GM12878 (cell line): Measurements from ENCODE around the gene CPNE4. TPM values are rescaled to one million over a fixed set of nuclear protein-coding genes. Genes with fewer than 3 reads are reported as not detected.

ENCODE experiments used
- ATAC-seq: fragments of 200-7000 bp; cut with Tn5 transposase; 3 replicates; pipeline ENCODE4 v1.9.1; 2020; ENCODE audit warnings: mild to moderate bottlenecking, moderate library complexity
- BruUV-seq: library from RNA; stranded (reverse); fragments of 400-500 nt; replicated peaks from 2 replicates; lab custom pipeline; 2021; lab: Mats Ljungman, UMichigan
- CTCF ChIA-PET: fragments of 300-600 bp; sonication (Branson Sonifier 250); formaldehyde crosslinking; extraction: SDS; loops from one replicate; lab custom pipeline; 2021; ENCODE audit warnings: inconsistent platforms; lab: Yijun Ruan, JAX
- POLR2A ChIA-PET: fragments of 350-600 bp; formaldehyde crosslinking; extraction: SDS; loops from one replicate; lab custom pipeline; 2021; ENCODE audit warnings: inconsistent platforms; lab: Charles Lee
- RAD21 ChIA-PET: fragments of 300-600 bp; sonication (Branson Sonifier 250); formaldehyde crosslinking; loops from one replicate; lab custom pipeline; 2023; ENCODE audit warnings: antibody characterized with exemption; ENCODE audit not compliant: unreplicated experiment; lab: Charles Lee
- SMC1A ChIA-PET: fragments of 300-600 bp; sonication (Branson Sonifier 250); formaldehyde crosslinking; loops from one replicate; lab custom pipeline; 2023; ENCODE audit not compliant: unreplicated experiment, uncharacterized antibody; lab: Charles Lee
- DNase-seq: peaks from one replicate; pipeline ENCODE4 v3.0.0-alpha.2; 2011; ENCODE audit warnings: low read depth, low spot score
- FAIRE-seq: peaks from 3 replicates; lab custom pipeline; 2011; peaks lifted over from hg19 to GRCh38; lab: Jason Lieb, UNC
- H2AFZ ChIP-seq: 2 replicates; pipeline ENCODE4 v1.6.0; 2011; ENCODE audit warnings: low read depth, low read length, control low read depth; ENCODE audit not compliant: control insufficient read depth
- H3K27ac ChIP-seq: 2 replicates; pipeline ENCODE4 v1.5.1; 2011; ENCODE audit warnings: control low read depth; ENCODE audit not compliant: control insufficient read depth, insufficient read depth
- H3K27me3 ChIP-seq, 2 experiments: replicated peaks in 1 of 2; 2 replicates each; pipeline versions ENCODE4 v1.6.0 to v1.6.1; 2011; ENCODE audit warnings: low read length in 1 of 2; ENCODE audit not compliant: control insufficient read depth in 2 of 2, insufficient read depth in 2 of 2
- H3K36me3 ChIP-seq, 2 experiments: 2 replicates each; pipeline ENCODE4 v1.5.1; 2011; ENCODE audit warnings: low read length in 1 of 2; ENCODE audit not compliant: control insufficient read depth in 2 of 2, insufficient read depth in 2 of 2
- H3K4me1 ChIP-seq: 2 replicates; pipeline ENCODE4 v1.6.1; 2011; ENCODE audit warnings: mild to moderate bottlenecking, low read length, moderate library complexity, mixed read lengths; ENCODE audit not compliant: control insufficient read depth, insufficient read depth
- H3K4me2 ChIP-seq: 2 replicates; pipeline ENCODE4 v1.6.0; 2011; ENCODE audit warnings: control low read depth; ENCODE audit not compliant: control insufficient read depth, insufficient read depth
- H3K4me3 ChIP-seq: fragments of 200-600 bp; sonication (generic); 2 replicates; pipeline ENCODE4 v1.5.1; 2016
- H3K79me2 ChIP-seq: 2 replicates; pipeline ENCODE4 v1.6.0; 2011; ENCODE audit warnings: low read length; ENCODE audit not compliant: control insufficient read depth, insufficient read depth
- H3K9ac ChIP-seq: 2 replicates; pipeline ENCODE4 v1.8.0; 2011; ENCODE audit warnings: low read length, control low read depth, mixed read lengths; ENCODE audit not compliant: control insufficient read depth, insufficient read depth
- H3K9me3 ChIP-seq: replicated peaks from 3 replicates; pipeline ENCODE4 v1.5.1; 2011; ENCODE audit warnings: mild to moderate bottlenecking, low read length; ENCODE audit not compliant: control insufficient read depth, insufficient read depth
- H4K20me1 ChIP-seq: 2 replicates; pipeline ENCODE4 v1.6.0; 2011; ENCODE audit not compliant: control insufficient read depth, insufficient read depth
- BACH1 ChIP-seq: fragments of 450-650 bp; IDR thresholded peaks from 2 replicates; pipeline ENCODE4 v1.6.1; 2017; ENCODE audit warnings: mild to moderate bottlenecking, borderline replicate concordance
- CBFB ChIP-seq: IDR thresholded peaks from 2 replicates; pipeline ENCODE4 v1.6.1; 2016; ENCODE audit warnings: antibody characterized with exemption, low read depth
- CEBPZ ChIP-seq: fragments of 150-350 bp; IDR thresholded peaks from 2 replicates; pipeline ENCODE4 v1.6.1; 2016; ENCODE audit warnings: low read depth, low read length
- CREM ChIP-seq: IDR thresholded peaks from 2 replicates; pipeline ENCODE4 v1.6.1; 2014; ENCODE audit warnings: antibody characterized with exemption, low read depth
- DPF2 ChIP-seq: fragments of 450-650 bp; IDR thresholded peaks from 2 replicates; pipeline ENCODE4 v1.6.1; 2017; ENCODE audit warnings: mild to moderate bottlenecking
- EED ChIP-seq: sonication (generic); IDR thresholded peaks from 2 replicates; pipeline ENCODE4 v1.6.1; 2016; ENCODE audit warnings: antibody characterized with exemption, low read depth
- MYB ChIP-seq: fragments of 150-350 bp; IDR thresholded peaks from 2 replicates; pipeline ENCODE4 v1.6.1; 2014; ENCODE audit warnings: mild to moderate bottlenecking, low read depth, low read length, borderline replicate concordance
- POU2F2 ChIP-seq: IDR thresholded peaks from 3 replicates; pipeline ENCODE4 v1.6.1; 2011; ENCODE audit warnings: low read depth, mild to moderate bottlenecking, low read length, borderline replicate concordance
- RUNX3 ChIP-seq: IDR thresholded peaks from 2 replicates; pipeline ENCODE4 v1.6.1; 2012; ENCODE audit warnings: low read length, inconsistent platforms
- WGBS: methylation state at CpG from one replicate; pipeline ENCODE4 v1.1.6; 2016; ENCODE audit warnings: low lambda C conversion rate; ENCODE audit not compliant: insufficient replicate concordance, insufficient coverage; ENCODE audit errors: missing lambda C conversion rate; 5-methylcytosine and 5-hydroxymethylcytosine counted together
- in situ Hi-C: fragments of 300-500 bp; cut with MboI; formaldehyde crosslinking; loops from 9 replicates; pipeline ENCODE4 v1.14.3; 2018; ENCODE audit warnings: mixed read lengths
- intact Hi-C: fragments of 100-400 bp; cut with micrococcal nuclease; formaldehyde crosslinking; loops from one replicate; pipeline ENCODE4 v1.14.2; 2022; ENCODE audit not compliant: unreplicated experiment
- polyA plus RNA-seq, 11 experiments: library from polyadenylated mRNA; depleted of rRNA in 4 of 11; unstranded in 6 of 11; stranded (reverse) in 5 of 11; fragments of >200 nt; fragmentation: Nextera tagmentation in 4 of 11; fragmentation: Illumina TruSeq in 1 of 11; extraction: Ambion mirVana in 4 of 11; extraction: Trizol in 1 of 11; gene quantifications; 1 replicate in 1 of 11; 2 replicates in 10 of 11; pipeline versions ENCODE4 v1.2.1 to v1.2.3, GENCODE V29; 2011 to 2016; ENCODE audit warnings: inconsistent platforms in 2 of 11, missing spikeins in 2 of 11, low read depth in 1 of 11
- total RNA-seq, 4 experiments: library from RNA; depleted of rRNA in 3 of 4; stranded (reverse); fragments of >200 nt in 3 of 4; fragmentation: Illumina TruSeq in 1 of 4; extraction: Trizol in 1 of 4; gene quantifications; 2 replicates each; pipeline versions ENCODE4 v1.2.1 to v1.2.3, GENCODE V29; 2013 to 2021

The CPNE4 gene
- total and polyA plus RNA-seq, 10 of the 15 experiments (the other 5 are each of a cell fraction or from before 2014, with no cell fraction given): 0.17 to 1.9 (median 0.48) TPM; not detected in 1

- H3K79me2 ChIP-seq: no peaks in the 10 kb centered on the region
- no peak for FAIRE-seq
- no peaks in the 10 kb centered on the region for H3K4me1 ChIP-seq
- ChIA-PET CTCF (no interaction called here), SMC1A (no interaction called here), POLR2A (no interaction called here), RAD21 (no interaction called here)
- intact Hi-C loops: no loop called here
- TF ChIP-seq EED: no peak
- TF ChIP-seq CBFB: no peak
- H3K36me3 ChIP-seq: no peaks in the 10 kb centered on the region
- H4K20me1 ChIP-seq: no peaks in the 10 kb centered on the region
- H3K9me3 ChIP-seq: no peaks in the 10 kb centered on the region
- H3K27me3 ChIP-seq: no peaks in the 10 kb centered on the region
- H3K4me2 ChIP-seq: no peak overlapping the region
- DNase-seq: no peak
- no peak overlapping the region for H2AFZ ChIP-seq
- H3K4me3 ChIP-seq: no peak overlapping the region
- H3K27ac ChIP-seq: no peak overlapping the region
- no peak for ATAC-seq
- no TSS peak for BruUV-seq
- in situ Hi-C loops: no loop called here
- H3K9ac ChIP-seq: no peak overlapping the region
- 17% methylated on average over 3 of the region's 3 CpGs for WGBS
Observed at GRCh38 chr3:132083159-132083558, 48.3 kb upstream of the CPNE4 start.

- H3K27ac ChIP-seq: no peak overlapping the region
- H3K9ac ChIP-seq: no peak overlapping the region
- H3K4me2 ChIP-seq: no peak overlapping the region
- no peaks in the 10 kb centered on the region for H3K79me2 ChIP-seq
- intact Hi-C loops (no loop called here), in situ Hi-C loops (no loop called here)
- POLR2A ChIA-PET: no interaction called here
- CTCF ChIA-PET: no interaction called here
- H3K4me3 ChIP-seq: no peak overlapping the region
- H3K4me1 ChIP-seq: no peaks in the 10 kb centered on the region
- RAD21 ChIA-PET: no interaction called here
- FAIRE-seq: no peak
- BruUV-seq: no TSS peak
- no peaks in the 10 kb centered on the region for H3K36me3 ChIP-seq
- H3K27me3 ChIP-seq: no peaks in the 10 kb centered on the region
- no peaks in the 10 kb centered on the region for H3K9me3 ChIP-seq
- DNase-seq: no peak
- SMC1A ChIA-PET: no interaction called here
- H2AFZ ChIP-seq: no peak overlapping the region
- no peak for ATAC-seq
- no peaks in the 10 kb centered on the region for H4K20me1 ChIP-seq
- WGBS: 6% methylated on average over 1 of the region's 1 CpG
- no peak for TF ChIP-seq CREM
- TF ChIP-seq DPF2: no peak
- no peak for TF ChIP-seq POU2F2
- no peak for TF ChIP-seq MYB
- no peak for TF ChIP-seq CEBPZ
- TF ChIP-seq BACH1: no peak
- TF ChIP-seq RUNX3: no peak
Observed at GRCh38 chr3:132079147-132079546, 44.3 kb upstream of the CPNE4 start.
